NCI-H1436 (cell line): ENCODE data around the gene TCF7L2.

Source experiments
- DNase-seq: peaks from one replicate; lab custom pipeline; 2025; lab: John Stamatoyannopoulos, UW

The TCF7L2 gene

GRCh38 chr10:113179265-113179664, 229.2 kb downstream of the TCF7L2 start:
- no peak for DNase-seq

- DNase-seq, result no peak
Observed at GRCh38 chr10:113179966-113180365, 229.9 kb downstream of the TCF7L2 start.

GRCh38 chr10:113180401-113181154, 230.5 kb downstream of the TCF7L2 start:
- no peak for DNase-seq

GRCh38 chr10:113182154-113182553, 232.1 kb downstream of the TCF7L2 start:
- DNase-seq, result no peak

- DNase-seq, result no peak
Observed at GRCh38 chr10:113183573-113183972, 233.5 kb downstream of the TCF7L2 start.

GRCh38 chr10:113187063-113187777, 237.2 kb downstream of the TCF7L2 start:
- no peak for DNase-seq

- no peak for DNase-seq
Observed at GRCh38 chr10:113199459-113199858, 249.4 kb downstream of the TCF7L2 start.

DNA sequence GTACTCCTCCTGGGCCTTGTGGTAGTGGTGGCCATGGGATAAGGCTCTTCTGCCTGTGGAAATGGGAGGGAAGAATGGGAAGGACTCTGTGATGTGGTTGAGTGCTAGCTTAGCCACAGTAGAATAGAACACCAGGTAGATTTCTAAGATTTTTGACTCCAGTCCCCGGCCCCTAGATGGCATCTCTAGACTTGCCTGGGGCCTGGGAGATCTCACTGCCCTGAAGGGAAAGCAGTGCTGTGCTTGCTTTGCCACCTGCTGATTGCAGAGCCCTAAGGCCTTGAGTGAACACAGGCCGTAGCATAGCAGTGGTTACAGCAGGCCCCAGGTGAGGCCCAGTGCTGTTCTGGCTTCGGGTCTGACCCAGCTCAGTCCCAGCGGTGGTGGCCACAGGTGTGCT, 252.0 kb downstream of the TCF7L2 start:
- DNase-seq, result no peak

DNA sequence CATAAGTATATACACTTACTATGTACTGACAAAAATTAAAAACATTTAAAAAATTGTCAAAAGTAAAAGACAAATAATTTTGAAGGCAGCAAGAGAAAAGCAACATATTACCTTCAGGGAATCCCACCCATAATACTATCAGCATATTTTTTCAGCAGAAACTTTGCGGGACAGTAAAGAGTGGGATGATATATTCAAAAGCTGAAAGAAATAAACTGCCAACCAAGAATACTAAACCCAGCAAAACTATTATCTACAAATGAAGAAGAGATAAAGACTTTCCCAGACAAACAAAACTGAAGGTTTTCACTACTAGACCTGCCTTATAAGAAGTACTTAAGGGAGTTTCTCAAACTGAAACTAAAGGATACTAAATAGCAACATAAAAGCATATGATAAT, 257.9 kb downstream of the TCF7L2 start:
- no peak for DNase-seq

- no peak for DNase-seq
Observed at GRCh38 chr10:113213035-113213434, 263.0 kb downstream of the TCF7L2 start.

GRCh38 chr10:113214331-113214730, 264.3 kb downstream of the TCF7L2 start:
- DNase-seq, result no peak

DNA sequence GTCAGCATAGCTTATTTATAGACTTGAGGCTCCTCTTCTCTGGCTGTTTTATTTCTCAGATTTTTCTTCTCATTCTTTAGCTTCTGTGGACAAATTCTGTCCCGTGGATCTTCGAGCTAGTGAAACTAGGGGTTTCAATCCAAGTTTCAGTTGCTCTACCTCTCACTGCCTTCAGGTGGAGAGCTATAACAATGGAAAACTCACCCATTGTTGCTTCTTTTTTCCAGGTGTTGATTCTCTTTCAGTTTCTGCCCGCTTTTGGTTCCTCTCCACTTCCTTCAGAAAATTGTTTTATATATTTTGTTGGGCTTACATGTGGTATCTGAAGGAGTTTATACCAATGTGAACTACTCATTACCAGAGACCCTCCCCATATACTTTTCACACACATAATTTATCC, 266.1 kb downstream of the TCF7L2 start:
- no peak for DNase-seq
